NCI-H1105 treated with DMSO at 0.1 percent for 48 hours (cell line): ENCODE measurements around the gene CCL8.

Source experiments
- DNase-seq: peaks from one replicate; lab custom pipeline; 2025; lab: John Stamatoyannopoulos, UW

Gene CCL8

DNA sequence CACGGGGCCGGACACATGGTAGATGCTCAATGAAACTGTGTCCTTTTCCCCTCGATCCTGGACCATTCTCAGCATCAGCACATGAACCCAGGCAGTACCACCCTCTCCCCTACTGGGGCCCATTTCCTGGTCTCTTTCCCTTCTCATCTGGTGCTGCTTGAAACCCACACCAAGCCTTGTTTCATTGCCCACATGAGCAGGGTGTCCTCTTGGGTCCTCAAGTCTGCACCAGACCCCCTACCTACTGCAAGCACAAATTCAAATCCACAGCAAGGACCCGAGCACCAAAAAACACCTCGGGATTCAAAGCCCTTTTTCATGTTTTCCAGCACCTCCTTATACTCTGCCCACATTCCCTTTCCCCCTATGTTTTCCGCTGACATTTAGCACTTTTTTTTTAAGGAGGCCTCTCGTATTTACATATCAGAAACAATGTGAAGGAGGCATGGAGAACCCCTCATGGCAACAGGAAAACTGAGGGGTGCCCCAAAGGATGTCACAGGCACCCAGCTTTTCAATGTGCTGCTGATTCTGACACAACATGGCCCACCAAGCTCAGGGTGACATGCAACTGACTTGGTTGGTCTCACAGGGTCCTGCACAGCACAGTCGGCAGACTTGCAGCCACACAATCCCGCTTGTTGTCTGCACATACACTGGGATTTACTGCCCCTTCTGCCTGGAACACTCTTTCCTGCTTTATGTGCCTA is 48.4 kb downstream of the CCL8 start:
- no peak for DNase-seq

DNA sequence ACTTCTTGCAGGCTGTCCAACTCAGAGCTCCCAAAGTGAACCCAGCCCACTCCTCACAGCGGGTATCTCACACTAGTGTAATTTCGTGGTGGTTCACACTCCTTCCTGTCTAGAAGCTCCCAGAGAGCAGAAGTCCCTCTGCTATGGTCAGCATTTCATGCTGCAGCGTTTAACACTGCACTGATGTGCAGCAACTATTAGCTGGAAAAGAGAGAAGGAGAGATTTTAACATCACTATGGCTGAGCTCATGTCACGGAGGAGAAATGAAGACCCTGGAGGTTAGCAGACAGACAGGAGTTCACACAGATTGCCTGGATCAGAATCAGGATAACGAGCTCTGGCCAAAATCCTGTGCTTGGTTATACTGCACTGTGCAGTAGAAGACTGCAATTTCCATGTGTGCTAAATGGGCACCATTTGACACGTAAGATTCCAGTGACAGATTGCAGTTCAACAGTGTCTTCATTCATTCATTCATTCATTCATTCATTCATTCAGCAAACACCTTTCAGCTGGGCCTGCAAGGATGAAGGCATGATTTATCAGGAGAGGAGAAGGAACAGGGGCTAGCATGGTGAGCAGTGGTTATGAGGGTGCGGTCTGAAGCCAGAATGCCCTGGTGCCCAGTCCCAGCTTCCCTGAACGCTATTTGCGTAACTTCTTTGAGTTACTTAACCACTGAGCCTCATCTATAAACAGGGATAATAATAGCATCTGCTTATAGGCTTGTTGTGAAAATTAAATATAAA is 49.1 kb downstream of the CCL8 start:
- DNase-seq: no peak

DNA sequence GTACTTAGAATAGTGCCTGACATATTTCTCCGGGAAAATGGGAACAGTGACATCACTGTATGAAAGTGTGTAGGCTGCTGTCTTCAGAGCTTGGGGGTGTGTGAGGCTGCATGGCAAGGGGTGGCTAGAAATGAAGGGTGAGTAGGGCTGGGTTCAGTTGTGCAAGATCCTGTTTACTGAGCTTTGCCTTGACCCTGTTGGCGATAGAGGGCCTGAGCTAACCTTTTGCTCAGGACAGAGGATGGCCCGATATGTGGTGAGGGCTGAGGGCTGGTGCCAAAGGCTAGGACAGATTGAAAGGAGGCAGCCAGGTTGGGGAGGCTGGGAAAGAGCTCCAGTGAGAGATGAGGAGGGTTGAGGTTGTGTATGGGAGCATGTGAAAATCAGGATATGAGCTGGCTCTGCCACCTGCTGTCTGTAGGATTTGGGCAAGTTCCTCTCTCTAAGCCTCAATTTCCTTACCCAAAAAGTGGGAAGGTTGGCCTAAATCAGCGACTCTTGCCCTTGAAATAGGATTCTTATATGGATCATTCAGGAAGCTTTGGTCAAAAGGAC is 49.8 kb downstream of the CCL8 start:
- no peak for DNase-seq

- no peak for DNase-seq
These were observed 50.3 kb downstream of the CCL8 start for GRCh38 chr17:34369571-34369970.

DNA sequence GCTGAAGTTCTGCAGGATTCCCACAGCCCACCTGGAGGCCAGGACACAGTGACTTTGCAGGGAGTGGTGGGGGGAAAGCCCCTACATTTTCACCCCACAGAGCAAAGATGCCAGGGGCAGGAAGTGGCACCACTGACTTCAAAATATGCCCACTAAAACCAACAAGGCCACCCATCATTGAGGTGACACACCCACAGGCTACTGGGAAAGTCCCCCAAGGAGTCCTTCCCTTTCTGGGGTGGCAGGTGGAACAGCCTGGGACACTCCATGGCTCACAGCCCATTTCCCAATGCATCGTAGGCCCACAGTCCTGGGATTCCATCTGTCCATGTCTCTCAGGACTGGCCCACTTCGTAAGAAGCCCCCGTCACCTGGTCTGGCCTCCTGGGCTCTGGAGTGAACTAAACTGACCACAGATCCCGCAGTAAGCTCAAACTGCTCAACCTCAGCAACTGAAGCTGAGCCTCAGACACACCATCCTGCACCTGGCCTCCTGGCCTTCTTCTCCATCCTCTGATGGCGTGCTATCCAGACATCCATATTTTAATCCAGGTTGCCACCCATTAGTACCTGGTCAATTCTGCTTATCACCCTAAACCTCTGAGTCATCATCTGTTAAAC is 51.3 kb downstream of the CCL8 start:
- no peak for DNase-seq

DNA sequence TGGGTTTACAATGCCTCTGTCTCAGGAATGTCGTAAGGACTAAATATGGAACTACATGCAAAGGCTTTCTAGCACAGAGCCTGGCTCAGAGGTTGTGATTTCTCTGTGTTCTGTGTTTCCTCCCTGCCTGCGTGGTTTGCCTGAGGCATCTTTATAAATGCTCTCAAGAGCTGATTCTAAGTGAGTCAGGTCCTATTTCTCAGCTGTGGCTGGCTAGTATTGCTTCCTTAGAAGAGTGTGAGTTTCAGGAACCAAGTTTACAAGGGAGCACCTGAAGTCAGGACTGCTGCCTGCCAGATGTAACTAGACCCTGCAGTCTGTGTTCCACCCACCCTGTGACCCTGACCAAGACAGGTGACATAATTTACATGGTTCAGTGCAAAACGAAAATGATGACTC is 51.8 kb downstream of the CCL8 start:
- DNase-seq: no peak
